GM18498 (cell line): ENCODE data around the gene INPP4B.

Source experiments
- ATAC-seq: cut with Tn5 transposase; IDR thresholded peaks from one replicate; pipeline ENCODE4 v1.9.1; 2021; ENCODE audit warnings: mild to moderate bottlenecking, moderate library complexity; ENCODE audit not compliant: unreplicated experiment

Gene INPP4B

GRCh38 chr4:142386856-142387255, 459.2 kb downstream of the INPP4B start:
- ATAC-seq, result no peak

- no peak for ATAC-seq
These were observed 459.7 kb downstream of the INPP4B start for GRCh38 chr4:142386449-142386848.

GRCh38 chr4:142383800-142384470, 462.2 kb downstream of the INPP4B start:
- no peak for ATAC-seq

- no peak for ATAC-seq
These were observed 462.7 kb downstream of the INPP4B start for GRCh38 chr4:142383354-142383753.

- ATAC-seq, result no peak
These were observed 466.0 kb downstream of the INPP4B start for GRCh38 chr4:142380052-142380602.

- no peak for ATAC-seq
These were observed 466.6 kb downstream of the INPP4B start for GRCh38 chr4:142379277-142380051.

GRCh38 chr4:142378179-142378578, 467.9 kb downstream of the INPP4B start:
- ATAC-seq, result no peak

- ATAC-seq, result no peak
These were observed 468.6 kb downstream of the INPP4B start for GRCh38 chr4:142377342-142378091.

- no peak for ATAC-seq
These were observed 469.9 kb downstream of the INPP4B start for GRCh38 chr4:142376204-142376603.

GRCh38 chr4:142373610-142374009, 472.5 kb downstream of the INPP4B start:
- no peak for ATAC-seq

GRCh38 chr4:142372530-142373260, 473.4 kb downstream of the INPP4B start:
- ATAC-seq, result no peak

- no peak for ATAC-seq
These were observed 477.0 kb downstream of the INPP4B start for GRCh38 chr4:142369141-142369540.

- ATAC-seq, result no peak
These were observed 478.5 kb downstream of the INPP4B start for GRCh38 chr4:142367418-142368180.

- no peak for ATAC-seq
These were observed 479.3 kb downstream of the INPP4B start for GRCh38 chr4:142366769-142367181.

GRCh38 chr4:142365391-142365790, 480.7 kb downstream of the INPP4B start:
- no peak for ATAC-seq

- no peak for ATAC-seq
These were observed 482.4 kb downstream of the INPP4B start for GRCh38 chr4:142363686-142364085.

- ATAC-seq, result no peak
These were observed 484.1 kb downstream of the INPP4B start for GRCh38 chr4:142361981-142362380.

- no peak for ATAC-seq
These were observed 485.4 kb downstream of the INPP4B start for GRCh38 chr4:142360657-142361056.

GRCh38 chr4:142358656-142359055, 487.4 kb downstream of the INPP4B start:
- ATAC-seq, result no peak

- ATAC-seq, result no peak
These were observed 489.3 kb downstream of the INPP4B start for GRCh38 chr4:142356801-142357200.
